GM12878 (cell line): ENCODE results near the gene MTIF3. TPM values are rescaled to one million over a fixed set of nuclear protein-coding genes. Genes with fewer than 3 reads are reported as not detected.

Source experiments
- ATAC-seq: fragments of 200-7000 bp; cut with Tn5 transposase; 3 replicates; pipeline ENCODE4 v1.9.1; 2020; ENCODE audit warnings: mild to moderate bottlenecking, moderate library complexity
- BruUV-seq: library from RNA; stranded (reverse); fragments of 400-500 nt; replicated peaks from 2 replicates; lab custom pipeline; 2021; lab: Mats Ljungman, UMichigan
- CTCF ChIA-PET: fragments of 300-600 bp; sonication (Branson Sonifier 250); formaldehyde crosslinking; extraction: SDS; loops from one replicate; lab custom pipeline; 2021; ENCODE audit warnings: inconsistent platforms; lab: Yijun Ruan, JAX
- POLR2A ChIA-PET: fragments of 350-600 bp; formaldehyde crosslinking; extraction: SDS; loops from one replicate; lab custom pipeline; 2021; ENCODE audit warnings: inconsistent platforms; lab: Charles Lee
- RAD21 ChIA-PET: fragments of 300-600 bp; sonication (Branson Sonifier 250); formaldehyde crosslinking; loops from one replicate; lab custom pipeline; 2023; ENCODE audit warnings: antibody characterized with exemption; ENCODE audit not compliant: unreplicated experiment; lab: Charles Lee
- SMC1A ChIA-PET: fragments of 300-600 bp; sonication (Branson Sonifier 250); formaldehyde crosslinking; loops from one replicate; lab custom pipeline; 2023; ENCODE audit not compliant: unreplicated experiment, uncharacterized antibody; lab: Charles Lee
- DNase-seq: peaks from one replicate; pipeline ENCODE4 v3.0.0-alpha.2; 2011; ENCODE audit warnings: low read depth, low spot score
- FAIRE-seq: peaks from 3 replicates; lab custom pipeline; 2011; peaks lifted over from hg19 to GRCh38; lab: Jason Lieb, UNC
- H2AFZ ChIP-seq: 2 replicates; pipeline ENCODE4 v1.6.0; 2011; ENCODE audit warnings: low read depth, low read length, control low read depth; ENCODE audit not compliant: control insufficient read depth
- H3K27ac ChIP-seq: 2 replicates; pipeline ENCODE4 v1.5.1; 2011; ENCODE audit warnings: control low read depth; ENCODE audit not compliant: control insufficient read depth, insufficient read depth
- H3K27me3 ChIP-seq, 2 experiments: replicated peaks in 1 of 2; 2 replicates each; pipeline versions ENCODE4 v1.6.0 to v1.6.1; 2011; ENCODE audit warnings: low read length in 1 of 2; ENCODE audit not compliant: control insufficient read depth in 2 of 2, insufficient read depth in 2 of 2
- H3K36me3 ChIP-seq, 2 experiments: 2 replicates each; pipeline ENCODE4 v1.5.1; 2011; ENCODE audit warnings: low read length in 1 of 2; ENCODE audit not compliant: control insufficient read depth in 2 of 2, insufficient read depth in 2 of 2
- H3K4me1 ChIP-seq: 2 replicates; pipeline ENCODE4 v1.6.1; 2011; ENCODE audit warnings: mild to moderate bottlenecking, low read length, moderate library complexity, mixed read lengths; ENCODE audit not compliant: control insufficient read depth, insufficient read depth
- H3K4me2 ChIP-seq: 2 replicates; pipeline ENCODE4 v1.6.0; 2011; ENCODE audit warnings: control low read depth; ENCODE audit not compliant: control insufficient read depth, insufficient read depth
- H3K4me3 ChIP-seq: fragments of 200-600 bp; sonication (generic); 2 replicates; pipeline ENCODE4 v1.5.1; 2016
- H3K79me2 ChIP-seq: 2 replicates; pipeline ENCODE4 v1.6.0; 2011; ENCODE audit warnings: low read length; ENCODE audit not compliant: control insufficient read depth, insufficient read depth
- H3K9ac ChIP-seq: 2 replicates; pipeline ENCODE4 v1.8.0; 2011; ENCODE audit warnings: low read length, control low read depth, mixed read lengths; ENCODE audit not compliant: control insufficient read depth, insufficient read depth
- H3K9me3 ChIP-seq: replicated peaks from 3 replicates; pipeline ENCODE4 v1.5.1; 2011; ENCODE audit warnings: mild to moderate bottlenecking, low read length; ENCODE audit not compliant: control insufficient read depth, insufficient read depth
- H4K20me1 ChIP-seq: 2 replicates; pipeline ENCODE4 v1.6.0; 2011; ENCODE audit not compliant: control insufficient read depth, insufficient read depth
- NR2C1 ChIP-seq: fragments of 450-650 bp; IDR thresholded peaks from 2 replicates; pipeline ENCODE4 v1.6.1; 2017; ENCODE audit warnings: antibody characterized with exemption, mild to moderate bottlenecking, moderate library complexity
- SMARCA5 ChIP-seq: fragments of 450-650 bp; IDR thresholded peaks from 2 replicates; pipeline ENCODE4 v1.6.1; 2017; ENCODE audit warnings: mild to moderate bottlenecking
- YBX1 ChIP-seq: fragments of 450-650 bp; IDR thresholded peaks from 2 replicates; pipeline ENCODE4 v1.6.1; 2016; ENCODE audit warnings: antibody characterized with exemption
- WGBS: methylation state at CpG from one replicate; pipeline ENCODE4 v1.1.6; 2016; ENCODE audit warnings: low lambda C conversion rate; ENCODE audit not compliant: insufficient replicate concordance, insufficient coverage; ENCODE audit errors: missing lambda C conversion rate; 5-methylcytosine and 5-hydroxymethylcytosine counted together
- in situ Hi-C: fragments of 300-500 bp; cut with MboI; formaldehyde crosslinking; loops from 9 replicates; pipeline ENCODE4 v1.14.3; 2018; ENCODE audit warnings: mixed read lengths
- intact Hi-C: fragments of 100-400 bp; cut with micrococcal nuclease; formaldehyde crosslinking; loops from one replicate; pipeline ENCODE4 v1.14.2; 2022; ENCODE audit not compliant: unreplicated experiment
- polyA plus RNA-seq, 11 experiments: library from polyadenylated mRNA; depleted of rRNA in 4 of 11; unstranded in 6 of 11; stranded (reverse) in 5 of 11; fragments of >200 nt; fragmentation: Nextera tagmentation in 4 of 11; fragmentation: Illumina TruSeq in 1 of 11; extraction: Ambion mirVana in 4 of 11; extraction: Trizol in 1 of 11; gene quantifications; 1 replicate in 1 of 11; 2 replicates in 10 of 11; pipeline versions ENCODE4 v1.2.1 to v1.2.3, GENCODE V29; 2011 to 2016; ENCODE audit warnings: inconsistent platforms in 2 of 11, missing spikeins in 2 of 11, low read depth in 1 of 11
- total RNA-seq, 4 experiments: library from RNA; depleted of rRNA in 3 of 4; stranded (reverse); fragments of >200 nt in 3 of 4; fragmentation: Illumina TruSeq in 1 of 4; extraction: Trizol in 1 of 4; gene quantifications; 2 replicates each; pipeline versions ENCODE4 v1.2.1 to v1.2.3, GENCODE V29; 2013 to 2021
- TF ChIP-seq, protein P1 (sequence below): fragments of 450-650 bp; formaldehyde crosslinking; IDR thresholded peaks from 2 replicates; pipeline ENCODE4 v1.4.0; 2022; ENCODE audit warnings: mild to moderate bottlenecking, moderate library complexity
- TF ChIP-seq, protein P2 (sequence below): IDR thresholded peaks from 2 replicates; pipeline ENCODE4 v1.6.1; 2012; ENCODE audit warnings: low read depth, low read length, improper control_type of control experiment

MTIF3 gene
- total and polyA plus RNA-seq, 10 of the 15 experiments (the other 5 are each of a cell fraction or from before 2014, with no cell fraction given) = 22.4 to 73.9 (median 49.7) TPM

DNA sequence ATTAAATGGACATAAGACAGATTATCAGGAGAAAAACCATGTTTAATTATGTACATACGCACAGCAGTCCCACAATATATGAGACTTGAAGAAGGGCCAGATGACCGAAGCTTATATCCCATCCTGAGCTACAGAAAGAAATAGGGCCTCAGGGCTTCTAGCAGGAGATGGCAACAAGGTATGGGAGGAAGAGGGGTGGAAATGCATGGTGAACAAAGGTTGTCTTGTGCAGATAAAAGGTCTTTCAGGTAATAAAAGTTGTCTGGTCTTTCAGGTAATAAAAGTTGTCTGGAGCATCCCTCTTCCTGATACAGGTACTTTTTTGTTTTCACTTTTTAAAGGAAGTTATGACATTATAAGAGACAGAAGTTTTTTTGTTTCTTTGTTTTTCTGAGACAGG, 41.4 kb downstream of the MTIF3 start:
- intact Hi-C loops = no loop called here
- ChIA-PET RAD21 (interaction anchor here (1.4 kb wide), 1 partner anchor 417 kb away, joined by 5 read pairs; no protein-coding TSS in a partner anchor), POLR2A (no interaction called here), CTCF (interaction anchor here (0.6 to 2.3 kb wide), 3 partner anchors 35 to 417 kb away, joined by 3 to 18 read pairs (median 4); no protein-coding TSS in a partner anchor), SMC1A (interaction anchor here (1.2 to 1.4 kb wide), 3 partner anchors 11 to 235 kb away, joined by 3 to 4 read pairs (median 3); no protein-coding TSS in a partner anchor)
- no TSS peak for BruUV-seq
- Histone ChIP-seq H3K4me3 (no peak overlapping the region), H3K27ac (no peak overlapping the region), H3K36me3 (no peaks in the 10 kb centered on the region), H2AFZ (no peak overlapping the region), H4K20me1 (no peaks in the 10 kb centered on the region), H3K79me2 (no peaks in the 10 kb centered on the region), H3K4me1 (no peaks in the 10 kb centered on the region), H3K4me2 (no peak overlapping the region), H3K27me3 (peaks cover 0 to 2% of the 10 kb centered on the region in 2 experiments; a peak in 3 of 4 replicates), H3K9me3 (no peaks in the 10 kb centered on the region), H3K9ac (no peak overlapping the region)
- ATAC-seq = no peak
- in situ Hi-C loops = no loop called here
- no peak for FAIRE-seq
- no peak for TF ChIP-seq YBX1
- WGBS = 47% methylated on average over 2 of the region's 2 CpGs
- no peak for DNase-seq

DNA sequence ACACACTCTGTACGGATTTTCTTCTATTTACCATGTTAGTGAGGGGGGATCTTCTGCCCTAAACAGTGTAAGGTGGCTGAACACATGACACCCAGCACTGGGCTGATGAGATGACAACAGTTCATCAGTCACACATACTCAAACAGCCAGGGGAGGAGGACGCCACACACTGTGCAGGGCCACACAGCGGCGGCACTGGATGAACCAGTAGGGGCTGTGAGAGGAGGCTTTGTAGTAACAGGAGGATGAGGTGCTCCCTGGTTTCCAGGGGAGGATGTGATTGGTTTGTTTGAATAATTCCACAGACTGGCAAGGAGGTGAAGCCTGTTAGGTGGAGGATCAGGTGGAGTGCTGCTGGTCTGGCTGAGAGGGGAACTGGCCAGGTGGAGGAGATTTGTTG, 42.3 kb downstream of the MTIF3 start:
- WGBS = 34% methylated on average over 4 of the region's 4 CpGs
- H3K4me2 ChIP-seq = no peak overlapping the region
- no TSS peak for BruUV-seq
- H3K4me1 ChIP-seq = no peaks in the 10 kb centered on the region
- ATAC-seq = no peak
- peaks cover 0 to 2% of the 10 kb centered on the region in 2 experiments; a peak in 2 of 4 replicates for H3K27me3 ChIP-seq
- ChIA-PET CTCF (no interaction called here), SMC1A (interaction anchor here (1.2 kb wide), 1 partner anchor 236 kb away, joined by 3 read pairs; no protein-coding TSS in a partner anchor), POLR2A (no interaction called here), RAD21 (no interaction called here)
- H3K9me3 ChIP-seq = no peaks in the 10 kb centered on the region
- no peak for TF ChIP-seq NR2C1
- TF ChIP-seq, protein P1, sequence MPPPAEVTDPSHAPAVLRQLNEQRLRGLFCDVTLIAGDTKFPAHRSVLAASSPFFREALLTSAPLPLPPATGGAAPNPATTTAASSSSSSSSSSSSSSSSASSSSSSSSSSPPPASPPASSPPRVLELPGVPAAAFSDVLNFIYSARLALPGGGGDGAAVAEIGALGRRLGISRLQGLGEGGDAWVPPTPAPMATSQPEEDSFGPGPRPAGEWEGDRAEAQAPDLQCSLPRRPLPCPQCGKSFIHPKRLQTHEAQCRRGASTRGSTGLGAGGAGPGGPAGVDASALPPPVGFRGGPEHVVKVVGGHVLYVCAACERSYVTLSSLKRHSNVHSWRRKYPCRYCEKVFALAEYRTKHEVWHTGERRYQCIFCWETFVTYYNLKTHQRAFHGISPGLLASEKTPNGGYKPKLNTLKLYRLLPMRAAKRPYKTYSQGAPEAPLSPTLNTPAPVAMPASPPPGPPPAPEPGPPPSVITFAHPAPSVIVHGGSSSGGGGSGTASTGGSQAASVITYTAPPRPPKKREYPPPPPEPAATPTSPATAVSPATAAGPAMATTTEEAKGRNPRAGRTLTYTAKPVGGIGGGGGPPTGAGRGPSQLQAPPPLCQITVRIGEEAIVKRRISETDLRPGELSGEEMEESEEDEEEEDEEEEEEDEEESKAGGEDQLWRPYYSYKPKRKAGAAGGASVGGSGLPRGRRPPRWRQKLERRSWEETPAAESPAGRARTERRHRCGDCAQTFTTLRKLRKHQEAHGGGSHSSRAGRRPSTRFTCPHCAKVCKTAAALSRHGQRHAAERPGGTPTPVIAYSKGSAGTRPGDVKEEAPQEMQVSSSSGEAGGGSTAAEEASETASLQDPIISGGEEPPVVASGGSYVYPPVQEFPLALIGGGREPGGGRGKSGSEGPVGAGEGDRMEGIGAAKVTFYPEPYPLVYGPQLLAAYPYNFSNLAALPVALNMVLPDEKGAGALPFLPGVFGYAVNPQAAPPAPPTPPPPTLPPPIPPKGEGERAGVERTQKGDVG = no peak
- TF ChIP-seq, protein P2, sequence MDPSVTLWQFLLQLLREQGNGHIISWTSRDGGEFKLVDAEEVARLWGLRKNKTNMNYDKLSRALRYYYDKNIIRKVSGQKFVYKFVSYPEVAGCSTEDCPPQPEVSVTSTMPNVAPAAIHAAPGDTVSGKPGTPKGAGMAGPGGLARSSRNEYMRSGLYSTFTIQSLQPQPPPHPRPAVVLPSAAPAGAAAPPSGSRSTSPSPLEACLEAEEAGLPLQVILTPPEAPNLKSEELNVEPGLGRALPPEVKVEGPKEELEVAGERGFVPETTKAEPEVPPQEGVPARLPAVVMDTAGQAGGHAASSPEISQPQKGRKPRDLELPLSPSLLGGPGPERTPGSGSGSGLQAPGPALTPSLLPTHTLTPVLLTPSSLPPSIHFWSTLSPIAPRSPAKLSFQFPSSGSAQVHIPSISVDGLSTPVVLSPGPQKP = no peak
- no peak for TF ChIP-seq SMARCA5
- no peaks in the 10 kb centered on the region for H3K79me2 ChIP-seq
- in situ Hi-C loops (no loop called here), intact Hi-C loops (no loop called here)
- H3K27ac ChIP-seq = no peak overlapping the region
- H3K4me3 ChIP-seq = no peak overlapping the region
- no peak for FAIRE-seq
- no peak overlapping the region for H3K9ac ChIP-seq
- no peaks in the 10 kb centered on the region for H4K20me1 ChIP-seq
- no peak for DNase-seq
- no peak overlapping the region for H2AFZ ChIP-seq
- H3K36me3 ChIP-seq = no peaks in the 10 kb centered on the region
